ENCODE data around the gene GSTT4. TPM values are rescaled to one million over a fixed set of nuclear protein-coding genes. Genes with fewer than 3 reads are reported as not detected.
"Not testable (repeated sequence)": the region's sequence is repeated elsewhere in the genome, so short reads cannot be mapped to it uniquely, and the experiment has no call there.

GSTT4 gene
- total RNA-seq, 3 donors from 2014 or later (not counting 1 experiment from before 2014, with no cell fraction given) = not detected

GRCh38 chr22:23997092-23997491 lies 8.2 kb downstream of the GSTT4 start:
- TF ChIP-seq CTCF (IDR thresholded peaks at IDR 0.05) = no peak
- H3K27me3 Mint-ChIP-seq (ENCODE audit: low read depth in 2 of 2) = peaks cover 0 to 15% of the 10 kb centered on the region in 2 donors
- no peak overlapping the region for H3K27ac ChIP-seq (ENCODE audit: low read length)
- H3K9me3 Mint-ChIP-seq = no peaks in the 10 kb centered on the region
- no peaks in the 10 kb centered on the region for H3K27me3 ChIP-seq (ENCODE audit: control insufficient read depth, insufficient read depth, low read length)
- DNase-seq (peak in 1 of 2 donors; percentile 0), ATAC-seq (no peak)
- H3K4me3 Mint-ChIP-seq = no peak overlapping the region
- 92% methylated on average over 3 of the region's 3 CpGs for WGBS (ENCODE audit: insufficient coverage)
- intact Hi-C loops (cut with micrococcal nuclease) = no loop called here
- no peak overlapping the region for H3K27ac Mint-ChIP-seq
- no peak overlapping the region for H3K4me3 ChIP-seq (ENCODE audit: low read length)
- no peaks in the 10 kb centered on the region for H3K36me3 Mint-ChIP-seq
- H3K4me1 Mint-ChIP-seq = no peaks in the 10 kb centered on the region
- H3K36me3 ChIP-seq (ENCODE audit: control insufficient read depth, insufficient read depth, low read length) = no peaks in the 10 kb centered on the region
- no peaks in the 10 kb centered on the region for H3K9me3 ChIP-seq (ENCODE audit: control insufficient read depth, insufficient read depth, low read length)
- H3K4me1 ChIP-seq (ENCODE audit: control insufficient read depth, insufficient read depth, low read length) = no peaks in the 10 kb centered on the region

- H3K4me1 Mint-ChIP-seq; H3K27ac ChIP-seq (ENCODE audit: low read length); H3K4me3 ChIP-seq (ENCODE audit: low read length); H3K9me3 Mint-ChIP-seq; H3K27me3 ChIP-seq (ENCODE audit: control insufficient read depth, insufficient read depth, low read length); H3K4me1 ChIP-seq (ENCODE audit: control insufficient read depth, insufficient read depth, low read length); H3K36me3 Mint-ChIP-seq; H3K27ac Mint-ChIP-seq; intact Hi-C loops (cut with micrococcal nuclease); H3K4me3 Mint-ChIP-seq; H3K36me3 ChIP-seq (ENCODE audit: control insufficient read depth, insufficient read depth, low read length); H3K9me3 ChIP-seq (ENCODE audit: control insufficient read depth, insufficient read depth, low read length): not testable (repeated sequence)
- H3K27me3 Mint-ChIP-seq (ENCODE audit: low read depth in 2 of 2) = peaks cover 0 to 10% of the 10 kb centered on the region in 2 donors
- 80% methylated on average over 2 of the region's 4 CpGs for WGBS (ENCODE audit: insufficient coverage)
- ATAC-seq (peak in 1 of 3 donors; percentile 30), DNase-seq (peak in 1 of 2 donors; percentile 0)
Observed at GRCh38 chr22:23993581-23994177, 11.6 kb downstream of the GSTT4 start.

GRCh38 chr22:23993080-23993479 lies 12.2 kb downstream of the GSTT4 start:
- H3K27ac Mint-ChIP-seq; H3K9me3 Mint-ChIP-seq; H3K4me1 ChIP-seq (ENCODE audit: control insufficient read depth, insufficient read depth, low read length); H3K27me3 ChIP-seq (ENCODE audit: control insufficient read depth, insufficient read depth, low read length); H3K4me3 ChIP-seq (ENCODE audit: low read length); DNase-seq; H3K9me3 ChIP-seq (ENCODE audit: control insufficient read depth, insufficient read depth, low read length); H3K36me3 Mint-ChIP-seq; H3K27ac ChIP-seq (ENCODE audit: low read length); intact Hi-C loops (cut with micrococcal nuclease); ATAC-seq; H3K36me3 ChIP-seq (ENCODE audit: control insufficient read depth, insufficient read depth, low read length); H3K4me1 Mint-ChIP-seq: not testable (repeated sequence)
- WGBS (ENCODE audit: insufficient coverage) = no CpG with 5 or more reads among the region's 2 CpGs
- Mint-ChIP-seq H3K4me3 (peak overlapping the region; percentile 49), H3K27me3 (ENCODE audit: low read depth in 2 of 2) (peaks cover 0 to 10% of the 10 kb centered on the region in 2 donors)

- WGBS (ENCODE audit: insufficient coverage) = 84% methylated on average over 2 of the region's 3 CpGs
Observed at GRCh38 chr22:23989583-23990244, 15.5 kb downstream of the GSTT4 start.

GRCh38 chr22:23986538-23987178 lies 18.6 kb downstream of the GSTT4 start:
- not testable (repeated sequence) for H3K9me3 Mint-ChIP-seq, H3K4me3 Mint-ChIP-seq, ATAC-seq

More at GRCh38 chr22:23989583-23990244, 15.5 kb downstream of the GSTT4 start:
- ATAC-seq; H3K9me3 Mint-ChIP-seq; H3K27me3 Mint-ChIP-seq (ENCODE audit: low read depth in 2 of 2); intact Hi-C loops (cut with micrococcal nuclease); H3K4me1 Mint-ChIP-seq; H3K36me3 Mint-ChIP-seq; H3K27me3 ChIP-seq (ENCODE audit: control insufficient read depth, insufficient read depth, low read length); H3K4me3 ChIP-seq (ENCODE audit: low read length); H3K4me1 ChIP-seq (ENCODE audit: control insufficient read depth, insufficient read depth, low read length); H3K4me3 Mint-ChIP-seq; H3K27ac ChIP-seq (ENCODE audit: low read length); H3K9me3 ChIP-seq (ENCODE audit: control insufficient read depth, insufficient read depth, low read length); H3K36me3 ChIP-seq (ENCODE audit: control insufficient read depth, insufficient read depth, low read length): not testable (repeated sequence)
- H3K27ac Mint-ChIP-seq = peak overlapping the region in 1 of 2 donors; percentile 45
- DNase-seq = peak in 1 of 2 donors; percentile 1

GRCh38 chr22:23986089-23986488 lies 19.2 kb downstream of the GSTT4 start:
- H3K9me3 Mint-ChIP-seq; H3K27me3 ChIP-seq (ENCODE audit: control insufficient read depth, insufficient read depth, low read length); intact Hi-C loops (cut with micrococcal nuclease); H3K27me3 Mint-ChIP-seq (ENCODE audit: low read depth in 2 of 2); H3K4me1 Mint-ChIP-seq; H3K36me3 Mint-ChIP-seq; H3K9me3 ChIP-seq (ENCODE audit: control insufficient read depth, insufficient read depth, low read length); H3K4me3 Mint-ChIP-seq; H3K4me3 ChIP-seq (ENCODE audit: low read length); H3K27ac Mint-ChIP-seq; DNase-seq; ATAC-seq; H3K36me3 ChIP-seq (ENCODE audit: control insufficient read depth, insufficient read depth, low read length); H3K4me1 ChIP-seq (ENCODE audit: control insufficient read depth, insufficient read depth, low read length); H3K27ac ChIP-seq (ENCODE audit: low read length): not testable (repeated sequence)
- 92% methylated on average over 8 of the region's 8 CpGs for WGBS (ENCODE audit: insufficient coverage)

More at GRCh38 chr22:23986538-23987178, 18.6 kb downstream of the GSTT4 start:
- intact Hi-C loops (cut with micrococcal nuclease); H3K27me3 ChIP-seq (ENCODE audit: control insufficient read depth, insufficient read depth, low read length); H3K27ac ChIP-seq (ENCODE audit: low read length); H3K4me1 ChIP-seq (ENCODE audit: control insufficient read depth, insufficient read depth, low read length); H3K36me3 Mint-ChIP-seq; H3K4me3 ChIP-seq (ENCODE audit: low read length); H3K9me3 ChIP-seq (ENCODE audit: control insufficient read depth, insufficient read depth, low read length); H3K27ac Mint-ChIP-seq; H3K27me3 Mint-ChIP-seq (ENCODE audit: low read depth in 2 of 2); DNase-seq; H3K36me3 ChIP-seq (ENCODE audit: control insufficient read depth, insufficient read depth, low read length); H3K4me1 Mint-ChIP-seq: not testable (repeated sequence)
- 76% methylated on average over 4 of the region's 4 CpGs for WGBS (ENCODE audit: insufficient coverage)
